Peyer's patch (tissue), 4 donors: ENCODE data around the gene RBP5.

Experiments used
- POLR2A ChIP-seq, 2 donors: fragments of 450-650 bp; IDR thresholded peaks; one replicate each; pipeline ENCODE4 v1.5.1; 2017; ENCODE audit warnings: antibody characterized with exemption in 2 of 2, mild to moderate bottlenecking in 2 of 2, moderate library complexity in 2 of 2
- TF ChIP-seq, protein P1 (sequence below), 6 experiments: fragments of 450-650 bp in 4 of 6; fragments of 200-600 bp in 2 of 6; sonication (generic) in 1 of 6; IDR thresholded peaks; one replicate each; pipeline ENCODE4 v1.5.1; 2017 to 2019; ENCODE audit warnings: antibody characterized with exemption in 6 of 6, mild to moderate bottlenecking in 3 of 6, moderate library complexity in 1 of 6

DNA sequence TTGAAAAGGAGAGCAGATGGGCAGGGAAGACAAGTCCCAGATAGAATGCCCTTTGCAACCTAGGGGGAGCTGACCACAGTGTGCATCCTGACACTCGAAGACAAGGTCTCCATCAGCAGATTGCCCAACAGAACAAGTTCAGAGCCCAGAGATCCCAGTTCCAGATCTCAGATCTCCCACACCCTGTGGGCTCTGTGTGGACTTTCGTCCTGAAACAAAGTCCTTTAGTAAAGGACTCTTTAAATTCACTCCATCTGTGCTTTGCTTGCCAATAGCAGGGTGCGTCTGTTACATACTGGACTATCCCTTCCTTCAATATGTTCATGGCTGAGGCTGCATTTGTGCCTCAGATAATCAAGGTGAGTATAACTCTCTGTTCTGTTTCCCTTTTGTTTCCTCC, 11.0 kb downstream of the RBP5 start:
- peak in 1 of 2 donors; percentile 25 for TF ChIP-seq POLR2A (IDR thresholded peaks at IDR 0.05)
- TF ChIP-seq, protein P1, sequence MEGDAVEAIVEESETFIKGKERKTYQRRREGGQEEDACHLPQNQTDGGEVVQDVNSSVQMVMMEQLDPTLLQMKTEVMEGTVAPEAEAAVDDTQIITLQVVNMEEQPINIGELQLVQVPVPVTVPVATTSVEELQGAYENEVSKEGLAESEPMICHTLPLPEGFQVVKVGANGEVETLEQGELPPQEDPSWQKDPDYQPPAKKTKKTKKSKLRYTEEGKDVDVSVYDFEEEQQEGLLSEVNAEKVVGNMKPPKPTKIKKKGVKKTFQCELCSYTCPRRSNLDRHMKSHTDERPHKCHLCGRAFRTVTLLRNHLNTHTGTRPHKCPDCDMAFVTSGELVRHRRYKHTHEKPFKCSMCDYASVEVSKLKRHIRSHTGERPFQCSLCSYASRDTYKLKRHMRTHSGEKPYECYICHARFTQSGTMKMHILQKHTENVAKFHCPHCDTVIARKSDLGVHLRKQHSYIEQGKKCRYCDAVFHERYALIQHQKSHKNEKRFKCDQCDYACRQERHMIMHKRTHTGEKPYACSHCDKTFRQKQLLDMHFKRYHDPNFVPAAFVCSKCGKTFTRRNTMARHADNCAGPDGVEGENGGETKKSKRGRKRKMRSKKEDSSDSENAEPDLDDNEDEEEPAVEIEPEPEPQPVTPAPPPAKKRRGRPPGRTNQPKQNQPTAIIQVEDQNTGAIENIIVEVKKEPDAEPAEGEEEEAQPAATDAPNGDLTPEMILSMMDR (IDR thresholded peaks at IDR 0.05) = no peak
